GM19193 (cell line): ENCODE results near the gene C20orf204.

Source experiments
- POLR2A ChIP-seq: IDR thresholded peaks from 4 replicates; pipeline ENCODE4 v1.6.1; 2011; ENCODE audit not compliant: insufficient read depth, insufficient read length; ENCODE audit errors: extremely low read depth

The C20orf204 gene

GRCh38 chr20:64023361-64024140 lies 12.4 kb upstream of the C20orf204 start:
- no peak for TF ChIP-seq POLR2A

GRCh38 chr20:64024141-64024990 lies 11.6 kb upstream of the C20orf204 start:
- no peak for TF ChIP-seq POLR2A

- no peak for TF ChIP-seq POLR2A
These were observed 10.7 kb upstream of the C20orf204 start for GRCh38 chr20:64025101-64025825.

GRCh38 chr20:64025826-64026412 lies 10.1 kb upstream of the C20orf204 start:
- TF ChIP-seq POLR2A, result no peak

GRCh38 chr20:64027981-64028685 lies 7.8 kb upstream of the C20orf204 start:
- no peak for TF ChIP-seq POLR2A

DNA sequence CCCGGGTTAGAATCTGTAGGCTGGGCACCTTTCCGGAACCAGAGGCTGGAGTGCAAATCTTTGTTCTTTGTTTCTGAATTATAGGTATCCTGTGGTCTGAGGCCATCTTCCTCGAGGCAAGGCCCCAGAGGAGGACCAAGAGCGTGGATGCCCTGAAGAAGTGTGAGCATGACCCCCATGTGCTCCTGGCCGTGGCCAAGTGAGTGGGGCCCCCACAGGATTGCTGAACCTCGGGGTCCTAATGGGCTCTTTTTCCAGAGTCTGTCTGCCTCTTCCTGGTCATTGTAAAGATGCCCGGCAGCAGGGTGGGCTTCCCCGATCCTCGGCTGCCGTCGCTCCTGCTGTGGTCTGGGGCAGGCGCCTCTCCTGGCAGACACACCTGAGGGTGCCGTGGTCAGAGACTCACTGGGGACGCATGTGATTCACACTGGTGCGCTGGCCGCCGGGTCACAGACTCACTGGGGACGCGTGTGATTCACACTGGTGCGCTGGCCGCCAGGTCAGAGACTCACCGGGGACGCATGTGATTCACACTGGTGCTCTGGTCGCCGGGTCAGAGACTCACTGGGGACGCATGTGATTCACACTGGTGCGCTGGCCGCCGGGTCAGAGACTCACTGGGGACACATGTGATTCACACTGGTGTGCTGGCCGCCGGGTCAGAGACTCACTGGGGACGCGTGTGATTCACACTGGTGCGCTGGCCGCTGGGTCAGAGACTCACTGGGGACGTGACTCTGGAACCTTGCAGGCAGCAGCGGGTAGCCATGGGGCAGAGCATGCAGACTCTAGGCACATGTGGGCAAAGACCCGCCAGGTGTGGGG lies 6.5 kb upstream of the C20orf204 start:
- no peak for TF ChIP-seq POLR2A

DNA sequence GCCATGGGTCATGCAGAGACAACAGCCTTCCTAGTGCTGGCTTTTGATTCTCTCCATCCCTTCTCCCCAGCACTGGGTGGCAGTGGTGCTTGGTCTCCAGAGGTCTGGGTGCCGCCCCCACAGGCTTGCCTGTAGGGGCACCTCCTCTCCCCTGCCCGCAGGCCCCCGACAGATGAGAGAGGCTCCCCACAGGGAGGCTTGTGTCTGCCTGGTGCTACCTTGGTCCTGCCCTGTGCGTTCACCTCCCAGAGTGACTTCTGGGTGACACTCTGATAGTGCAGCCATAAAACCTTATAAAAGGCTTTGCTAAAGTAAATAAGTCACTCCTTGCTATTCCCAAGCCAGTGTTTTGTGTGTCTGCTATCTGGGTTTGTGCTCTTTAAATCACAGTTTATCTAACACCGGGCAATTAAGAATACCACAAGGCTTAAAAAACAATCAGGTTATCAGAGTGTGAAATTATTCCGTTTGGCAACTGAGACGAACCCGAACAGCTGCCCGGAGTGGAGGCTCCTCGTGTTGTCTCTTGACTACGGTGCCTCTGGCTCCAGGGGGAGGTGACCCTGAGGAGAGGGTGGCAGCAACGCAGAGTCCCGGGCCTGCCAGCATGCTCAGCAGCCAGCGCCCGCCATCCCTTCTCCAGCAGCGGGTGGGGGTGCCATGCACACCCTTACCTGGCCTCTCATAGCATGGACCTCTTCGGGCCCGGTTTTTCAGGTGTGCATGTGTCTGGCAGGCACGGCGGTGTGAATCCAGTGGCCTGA lies 5.4 kb upstream of the C20orf204 start:
- TF ChIP-seq POLR2A, result no peak

GRCh38 chr20:64031822-64032314 lies 4.1 kb upstream of the C20orf204 start:
- no peak for TF ChIP-seq POLR2A

DNA sequence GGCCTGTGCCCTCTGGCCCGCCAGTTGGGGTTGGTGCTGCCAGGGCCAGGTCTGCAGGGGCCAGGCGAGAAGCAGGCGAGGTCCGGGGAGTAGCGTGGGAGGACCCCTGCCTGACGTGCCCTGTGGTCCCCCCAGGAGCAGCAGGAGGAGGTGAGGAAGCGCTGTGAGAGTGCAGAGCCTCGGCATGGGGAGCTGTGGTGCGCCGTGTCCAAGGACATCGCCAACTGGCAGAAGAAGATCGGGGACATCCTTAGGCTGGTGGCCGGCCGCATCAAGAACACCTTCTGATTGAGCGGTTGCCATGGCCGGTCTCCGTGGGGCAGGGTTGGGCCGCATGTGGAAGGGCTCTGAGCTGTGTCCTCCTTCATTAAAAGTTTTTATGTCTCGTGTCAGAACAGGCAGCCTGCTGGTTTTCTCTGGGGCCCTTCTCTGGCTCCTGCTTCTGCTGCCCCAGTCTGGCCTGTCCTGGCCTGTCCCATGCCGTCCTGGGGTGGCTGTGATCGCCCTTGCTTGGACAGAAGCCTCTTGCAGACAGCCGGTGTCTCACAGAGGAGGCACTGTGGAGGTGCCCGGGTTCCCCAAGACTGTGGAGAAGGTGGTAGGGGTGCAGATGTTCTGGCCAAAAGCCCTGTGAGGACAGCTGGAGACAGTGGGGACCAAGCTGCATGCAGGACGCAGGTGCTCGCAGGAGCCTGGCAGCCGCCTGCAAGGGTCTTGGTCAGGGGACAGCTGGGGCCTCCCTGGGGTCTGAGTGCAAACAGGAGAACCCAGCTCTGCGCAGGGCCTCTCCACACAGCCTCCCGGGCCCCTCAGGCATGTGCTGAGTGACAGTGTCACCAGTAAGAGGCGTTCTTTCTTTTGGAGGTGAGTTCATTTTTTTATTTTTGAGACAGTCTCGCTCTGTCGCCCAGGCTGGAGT lies 3.0 kb upstream of the C20orf204 start:
- TF ChIP-seq POLR2A, result no peak

DNA sequence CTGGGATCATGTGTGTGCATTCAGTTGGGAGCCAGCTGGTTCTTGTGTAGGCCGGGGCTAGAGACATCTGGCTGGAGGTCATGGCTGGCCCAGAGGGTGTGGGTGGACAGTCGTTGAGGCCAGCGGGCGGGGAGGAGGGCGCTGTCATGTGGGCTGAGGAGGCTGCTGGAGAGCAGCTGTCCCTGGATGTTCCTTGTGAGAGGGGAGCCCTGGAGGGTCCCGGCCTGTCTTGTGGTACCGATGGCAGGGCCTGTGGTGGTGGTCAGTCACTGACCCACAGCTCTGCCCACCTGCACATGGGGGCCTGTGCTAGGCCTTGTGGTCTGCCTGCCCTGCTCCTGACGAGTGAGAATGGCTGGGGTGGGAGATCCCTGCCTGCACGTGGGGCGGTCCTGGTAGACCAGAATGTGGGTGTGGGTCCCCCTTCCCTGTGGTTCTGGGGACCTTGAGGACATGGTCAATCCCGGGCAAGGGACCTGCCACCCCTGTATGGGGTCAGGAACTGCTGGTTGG lies 1.9 kb upstream of the C20orf204 start:
- no peak for TF ChIP-seq POLR2A
